ENCODE data around the gene GCAT.

The GCAT gene

DNA sequence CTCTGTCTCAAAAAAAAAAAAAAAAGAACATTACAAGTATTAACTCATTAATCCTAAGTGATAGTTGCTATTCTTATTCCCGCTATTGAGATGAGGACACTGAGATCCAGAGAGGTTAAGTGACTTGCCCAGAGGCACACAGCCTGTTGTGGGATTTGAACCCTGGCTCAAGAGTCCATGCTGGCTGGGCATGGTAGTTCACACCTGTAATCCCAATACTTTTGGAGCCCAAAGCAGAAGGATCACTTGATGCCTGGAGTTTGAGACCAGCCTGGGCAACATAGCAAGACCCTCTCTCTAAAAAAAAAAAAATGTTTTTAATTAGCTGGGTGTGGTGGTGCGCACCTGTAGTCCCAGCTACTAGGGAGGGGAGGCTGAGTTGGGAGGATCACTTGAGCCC is 4.1 kb downstream of the GCAT start:
- DNase-seq, result no peak

DNA sequence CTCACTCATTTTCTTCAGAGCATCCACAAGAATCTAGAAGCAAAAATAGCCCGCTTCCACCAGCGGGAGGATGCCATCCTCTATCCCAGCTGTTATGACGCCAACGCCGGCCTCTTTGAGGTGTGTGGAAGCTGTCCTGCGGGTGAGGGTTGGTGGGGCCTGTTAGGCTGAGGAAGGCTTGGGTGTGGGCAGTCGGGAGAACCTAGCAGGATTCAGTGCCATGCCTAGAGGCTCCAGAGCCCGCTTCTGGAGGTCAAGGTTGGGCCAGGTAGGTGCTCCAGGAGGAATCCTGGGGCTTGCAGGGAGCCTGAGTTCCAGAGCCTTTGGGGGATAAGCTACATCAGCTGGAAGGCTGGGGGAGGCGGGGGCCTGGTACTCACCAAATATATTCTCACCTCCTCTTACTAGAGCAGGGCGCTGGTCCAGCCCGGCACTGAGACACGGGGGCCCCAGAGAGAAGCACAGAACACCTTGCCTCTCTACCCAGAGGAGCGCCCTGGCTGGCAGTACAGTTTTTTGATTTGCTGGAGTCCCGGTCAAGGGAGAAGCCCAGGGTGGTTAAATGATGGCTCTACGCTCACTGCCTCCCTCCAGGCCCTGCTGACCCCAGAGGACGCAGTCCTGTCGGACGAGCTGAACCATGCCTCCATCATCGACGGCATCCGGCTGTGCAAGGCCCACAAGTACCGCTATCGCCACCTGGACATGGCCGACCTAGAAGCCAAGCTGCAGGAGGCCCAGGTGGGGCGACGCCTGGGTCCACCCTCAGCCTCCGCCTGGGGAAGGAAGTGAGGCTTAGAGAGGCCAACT is 5.3 kb downstream of the GCAT start:
- no peak for DNase-seq

DNA sequence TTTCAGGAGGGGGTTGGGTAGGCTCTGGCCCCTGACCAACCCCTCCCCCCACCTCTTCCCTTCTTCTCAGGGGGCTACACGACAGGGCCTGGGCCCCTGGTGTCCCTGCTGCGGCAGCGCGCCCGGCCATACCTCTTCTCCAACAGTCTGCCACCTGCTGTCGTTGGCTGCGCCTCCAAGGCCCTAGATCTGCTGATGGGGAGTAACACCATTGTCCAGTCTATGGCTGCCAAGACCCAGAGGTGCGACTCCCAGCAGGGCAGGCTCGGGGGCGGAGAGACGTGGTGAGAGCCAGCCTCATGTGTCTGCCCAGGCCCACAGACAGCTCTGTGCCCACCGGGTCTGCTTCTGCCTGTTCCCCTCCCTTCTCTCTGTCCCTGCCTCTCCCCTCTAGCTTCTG is 7.9 kb downstream of the GCAT start:
- DNase-seq, result no peak

DNA sequence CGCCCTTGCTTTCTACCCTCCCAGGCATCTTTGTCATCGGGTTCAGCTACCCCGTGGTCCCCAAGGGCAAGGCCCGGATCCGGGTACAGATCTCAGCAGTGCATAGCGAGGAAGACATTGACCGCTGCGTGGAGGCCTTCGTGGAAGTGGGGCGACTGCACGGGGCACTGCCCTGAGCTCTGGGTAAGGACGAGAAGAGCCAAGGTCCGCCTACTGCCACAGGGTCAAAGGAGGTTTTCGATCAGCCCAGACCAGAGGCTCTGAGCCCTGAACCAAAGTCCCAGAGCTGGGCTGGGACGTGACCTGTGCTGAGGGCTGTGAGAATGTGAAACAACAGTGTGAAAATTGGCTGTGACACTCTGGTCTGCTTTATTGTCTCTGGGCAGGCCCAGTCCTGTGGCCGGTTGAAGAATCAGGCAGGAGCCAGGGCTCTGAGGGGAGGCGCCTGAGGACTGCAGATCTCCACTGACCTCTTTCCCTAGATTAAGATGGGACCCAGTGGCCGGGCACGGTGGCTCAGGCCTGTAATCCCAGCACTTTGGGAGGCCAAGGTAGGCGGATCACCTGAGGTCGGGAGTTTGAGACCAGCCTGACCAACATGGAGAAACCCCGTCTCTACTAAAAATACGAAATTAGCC is 8.9 kb downstream of the GCAT start:
- no peak for DNase-seq

DNA sequence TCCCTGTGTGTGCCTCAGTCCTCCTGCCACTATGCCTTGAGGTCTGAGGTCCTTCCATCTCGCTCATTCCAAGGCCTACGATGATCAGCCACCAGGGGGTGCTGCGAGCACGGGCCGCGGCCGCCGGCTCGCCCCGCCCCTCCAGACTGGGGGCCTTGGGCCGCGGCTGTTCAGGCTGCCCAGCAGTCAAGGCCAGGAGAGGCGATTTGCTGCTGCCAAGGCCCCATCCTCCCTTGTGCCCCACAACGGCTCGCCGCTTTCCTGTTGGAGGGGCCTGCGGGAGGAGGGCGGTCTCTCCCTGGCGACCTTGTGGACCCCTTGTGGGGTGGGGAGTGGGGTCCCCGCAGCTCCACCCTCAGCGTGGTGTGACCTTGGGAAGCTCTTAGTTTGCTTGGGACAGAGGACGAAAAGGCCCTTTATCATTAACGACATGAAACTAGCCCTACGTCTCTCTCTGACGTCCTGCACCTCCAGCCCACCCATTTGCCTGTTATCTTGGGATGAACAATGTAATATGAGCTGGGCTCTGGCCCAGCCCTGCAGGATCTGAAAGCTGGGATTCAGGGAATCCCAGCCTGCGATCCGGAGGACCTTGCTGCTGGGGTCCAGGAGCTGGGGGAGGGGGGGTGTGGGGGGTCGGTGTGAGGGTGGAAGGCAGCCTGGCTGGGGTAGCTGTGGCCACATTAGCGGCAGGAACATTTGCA is 10.1 kb downstream of the GCAT start:
- peak; percentile 94 for DNase-seq

GRCh38 chr22:37818409-37819104 is 10.8 kb downstream of the GCAT start:
- peak; percentile 82 for DNase-seq

DNA sequence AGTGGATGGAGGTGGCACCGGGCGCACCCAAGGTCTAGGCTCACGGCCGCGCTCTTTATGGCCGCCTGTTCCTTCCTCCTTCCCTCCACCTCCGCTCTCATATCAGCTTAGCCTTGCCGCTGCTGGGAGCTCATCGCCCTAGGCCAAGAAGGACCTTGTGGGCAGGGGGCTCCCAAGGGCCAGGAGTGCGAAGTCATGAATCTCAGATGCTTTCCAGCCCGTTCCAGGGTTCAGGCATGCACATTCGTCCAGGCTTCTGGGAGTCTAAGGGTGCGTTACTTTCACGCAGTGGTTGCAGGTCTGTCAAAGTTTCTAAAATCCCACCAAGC is 11.3 kb downstream of the GCAT start:
- no peak for DNase-seq

DNA sequence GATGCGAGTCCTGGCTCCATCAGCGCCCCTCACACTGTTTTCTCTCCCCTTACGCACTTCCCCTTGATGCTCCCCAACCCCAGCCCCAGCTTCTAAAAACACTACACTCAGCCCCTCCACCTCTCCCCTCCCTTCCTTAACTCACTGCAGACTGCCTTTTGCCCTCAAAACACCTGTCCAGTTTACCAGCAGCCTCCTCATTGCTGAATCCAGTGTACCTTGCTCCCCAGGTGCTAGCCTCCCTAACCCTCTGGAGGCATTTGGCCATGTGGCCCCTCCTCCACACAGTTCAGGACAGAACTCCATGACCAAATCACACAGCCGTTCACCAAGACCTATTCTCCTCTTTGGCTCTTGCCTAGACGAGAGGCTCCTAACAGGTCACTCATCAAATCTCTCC is 12.6 kb downstream of the GCAT start:
- no peak for DNase-seq

GRCh38 chr22:37822079-37822833 is 14.5 kb downstream of the GCAT start:
- peak; percentile 69 for DNase-seq

DNA sequence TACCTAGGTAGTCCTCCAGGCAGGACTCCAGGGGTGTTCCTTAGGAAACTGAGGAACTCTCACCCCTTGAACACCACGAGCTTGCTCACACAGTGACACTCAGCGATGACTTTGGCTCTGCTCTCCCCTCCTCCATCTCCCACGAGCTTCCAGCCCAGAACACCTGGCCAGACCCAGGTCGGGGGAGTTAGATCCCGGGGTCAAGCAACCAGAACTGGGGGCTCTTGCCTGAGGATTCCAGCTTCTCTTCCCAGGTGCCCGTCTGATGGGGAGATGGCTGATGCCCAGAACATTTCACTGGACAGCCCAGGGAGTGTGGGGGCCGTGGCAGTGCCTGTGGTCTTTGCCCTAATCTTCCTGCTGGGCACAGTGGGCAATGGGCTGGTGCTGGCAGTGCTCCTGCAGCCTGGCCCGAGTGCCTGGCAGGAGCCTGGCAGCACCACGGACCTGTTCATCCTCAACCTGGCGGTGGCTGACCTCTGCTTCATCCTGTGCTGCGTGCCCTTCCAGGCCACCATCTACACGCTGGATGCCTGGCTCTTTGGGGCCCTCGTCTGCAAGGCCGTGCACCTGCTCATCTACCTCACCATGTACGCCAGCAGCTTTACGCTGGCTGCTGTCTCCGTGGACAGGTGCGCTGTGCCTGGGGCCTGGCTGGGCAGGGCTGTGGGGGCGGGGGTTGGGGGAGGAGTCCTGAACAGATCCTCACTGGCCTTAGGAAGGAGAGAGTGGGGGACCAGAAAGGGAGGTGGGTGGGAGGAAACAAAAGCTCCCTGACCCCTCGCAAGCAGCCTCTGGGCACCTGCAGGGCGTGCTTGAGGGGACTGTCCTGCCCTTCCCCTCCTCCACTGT is 15.6 kb downstream of the GCAT start, which contains the start of gene GALR3:
Gene GALR3 (plus strand): TSS at position 249 of the 852 bp plus-strand sequence. CDS start 25 bp downstream, at position 274.
- DNase-seq, result no peak

GRCh38 chr22:37824674-37825641 is 17.2 kb downstream of the GCAT start:
- DNase-seq, result peak; percentile 67

- no peak for DNase-seq
Observed at GRCh38 chr22:37827056-37827455, 19.3 kb downstream of the GCAT start.

GRCh38 chr22:37830093-37830842 is 22.5 kb downstream of the GCAT start:
- no peak for DNase-seq

GRCh38 chr22:37831472-37831871 is 23.7 kb downstream of the GCAT start:
- no peak for DNase-seq

- no peak for DNase-seq
Observed at GRCh38 chr22:37832022-37832857, 24.5 kb downstream of the GCAT start.

GRCh38 chr22:37842015-37842793 is 34.5 kb downstream of the GCAT start:
- DNase-seq, result no peak

- DNase-seq, result no peak
Observed at GRCh38 chr22:37843741-37844089, 36.0 kb downstream of the GCAT start.

DNA sequence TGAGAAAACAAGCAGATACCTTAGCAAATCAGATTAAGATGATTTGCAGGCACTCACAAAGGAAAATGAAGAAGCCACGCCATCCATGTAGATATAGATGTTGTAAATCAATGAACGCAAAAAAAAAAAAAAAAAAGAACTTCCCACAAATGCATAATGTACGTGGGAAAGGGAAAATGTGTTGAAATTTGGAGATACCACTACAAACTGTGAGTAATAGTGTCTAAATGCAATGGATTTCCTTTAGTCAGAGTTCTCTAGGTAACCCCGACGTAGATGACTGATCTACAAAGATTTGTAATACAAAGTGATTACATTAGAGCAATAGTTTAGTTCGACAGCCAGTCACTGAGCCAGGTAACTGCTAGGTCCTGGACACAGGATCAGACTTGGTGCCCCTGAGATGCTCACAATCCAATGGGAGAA is 37.2 kb downstream of the GCAT start:
- DNase-seq, result no peak
